ENCODE data around the gene ATP23.

DNA sequence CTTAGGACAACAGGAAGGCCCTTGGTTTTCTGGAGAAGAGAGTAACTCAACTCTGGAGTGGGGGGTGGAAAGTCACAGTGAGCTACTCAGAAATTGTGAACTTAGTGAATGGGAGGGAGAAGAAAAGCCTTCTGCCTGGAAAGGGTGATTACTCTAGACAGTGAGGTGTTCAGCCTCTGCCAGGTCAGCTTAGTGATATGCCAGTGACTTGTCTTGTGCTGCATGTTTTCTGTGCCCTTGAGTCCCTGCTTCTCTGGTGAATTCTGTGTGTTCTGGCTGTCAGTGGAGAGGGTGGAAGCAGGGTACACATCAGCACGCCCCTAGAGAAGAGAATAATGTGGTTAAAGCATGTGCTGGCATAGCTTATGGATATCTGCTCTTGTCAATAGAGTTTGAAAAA is 13.4 kb downstream of the ATP23 start:
- TF ChIP-seq, protein P1, sequence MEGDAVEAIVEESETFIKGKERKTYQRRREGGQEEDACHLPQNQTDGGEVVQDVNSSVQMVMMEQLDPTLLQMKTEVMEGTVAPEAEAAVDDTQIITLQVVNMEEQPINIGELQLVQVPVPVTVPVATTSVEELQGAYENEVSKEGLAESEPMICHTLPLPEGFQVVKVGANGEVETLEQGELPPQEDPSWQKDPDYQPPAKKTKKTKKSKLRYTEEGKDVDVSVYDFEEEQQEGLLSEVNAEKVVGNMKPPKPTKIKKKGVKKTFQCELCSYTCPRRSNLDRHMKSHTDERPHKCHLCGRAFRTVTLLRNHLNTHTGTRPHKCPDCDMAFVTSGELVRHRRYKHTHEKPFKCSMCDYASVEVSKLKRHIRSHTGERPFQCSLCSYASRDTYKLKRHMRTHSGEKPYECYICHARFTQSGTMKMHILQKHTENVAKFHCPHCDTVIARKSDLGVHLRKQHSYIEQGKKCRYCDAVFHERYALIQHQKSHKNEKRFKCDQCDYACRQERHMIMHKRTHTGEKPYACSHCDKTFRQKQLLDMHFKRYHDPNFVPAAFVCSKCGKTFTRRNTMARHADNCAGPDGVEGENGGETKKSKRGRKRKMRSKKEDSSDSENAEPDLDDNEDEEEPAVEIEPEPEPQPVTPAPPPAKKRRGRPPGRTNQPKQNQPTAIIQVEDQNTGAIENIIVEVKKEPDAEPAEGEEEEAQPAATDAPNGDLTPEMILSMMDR (IDR thresholded peaks at IDR 0.05; ENCODE audit: low read depth, low read length) = no peak
- no peak for TF ChIP-seq POLR2A (IDR thresholded peaks at IDR 0.05; ENCODE audit: extremely low read depth, insufficient read length)
- no peak for TF ChIP-seq MAX (IDR thresholded peaks at IDR 0.05; ENCODE audit: low read depth, low read length)
